Testis (tissue), 3 donors: ENCODE measurements around the gene CRYM. TPM values are rescaled to one million over a fixed set of nuclear protein-coding genes. Genes with fewer than 3 reads are reported as not detected.
"Not testable (repeated sequence)": the region's sequence is repeated elsewhere in the genome, so short reads cannot be mapped to it uniquely, and the experiment has no call there.

ENCODE experiments used
- DNase-seq: peaks from one replicate; pipeline ENCODE4 v3.0.0-alpha.2; 2019
- H3K27ac ChIP-seq, 2 donors: fragments of 200-600 bp; sonication (generic); one replicate each; pipeline ENCODE4 v1.5.1; 2019
- H3K27me3 ChIP-seq: fragments of 200-600 bp; sonication (generic); one replicate; pipeline ENCODE4 v1.5.1; 2019
- H3K36me3 ChIP-seq: fragments of 200-600 bp; sonication (generic); one replicate; pipeline ENCODE4 v1.5.1; 2017; ENCODE audit warnings: low read depth; ENCODE audit errors: missing control alignments
- H3K4me1 ChIP-seq: fragments of 200-600 bp; sonication (generic); one replicate; pipeline ENCODE4 v1.5.1; 2019
- H3K4me3 ChIP-seq, 2 donors: fragments of 200-600 bp; sonication (generic); one replicate each; pipeline ENCODE4 v1.5.1; 2017 to 2019
- H3K9me3 ChIP-seq: fragments of 200-600 bp; sonication (generic); one replicate; pipeline ENCODE4 v1.5.1; 2017
- CTCF ChIP-seq, 3 experiments: fragments of 450-650 bp in 2 of 3; fragments of 200-600 bp in 1 of 3; sonication (generic) in 1 of 3; IDR thresholded peaks; one replicate each; pipeline ENCODE4 v1.5.1; 2016 to 2019; ENCODE audit warnings: antibody characterized with exemption in 3 of 3, mild to moderate bottlenecking in 2 of 3, moderate library complexity in 1 of 3
- POLR2A ChIP-seq: fragments of 450-650 bp; IDR thresholded peaks from one replicate; pipeline ENCODE4 v1.6.1; 2017; ENCODE audit warnings: antibody characterized with exemption, mild to moderate bottlenecking, moderate library complexity
- WGBS, 2 donors: methylation state at CpG; one replicate each; pipeline ENCODE4 v1.1.5; 2018; 5-methylcytosine and 5-hydroxymethylcytosine counted together
- intact Hi-C: fragments of 100-400 bp; cut with DNase I; formaldehyde crosslinking; loops from one replicate; pipeline ENCODE4 v1.15.1; 2023; ENCODE audit warnings: low total_unique reads
- polyA plus RNA-seq: library from polyadenylated mRNA; stranded (reverse); fragments of 350-450 nt; fragmentation: Illumina TruSeq; extraction: RNeasy Lipid Tissue Mini Kit (QIAGEN cat#74804); gene quantifications from one replicate; pipeline ENCODE4 v1.2.3, GENCODE V29; 2014; ENCODE audit warnings: low read depth, low replicate concordance; ENCODE audit not compliant: insufficient read depth
- total RNA-seq, 2 donors: library from RNA; depleted of rRNA; stranded (reverse); fragments of >200 nt; gene quantifications; one replicate each; pipeline ENCODE4 v1.2.3, GENCODE V29; 2016

CRYM gene
- total and polyA plus RNA-seq, 3 donors from 2014 or later: 11.1 to 63.4 (median 14.6) TPM

- no peaks in the 10 kb centered on the region for H3K4me1 ChIP-seq
- intact Hi-C loops: no loop called here
- no peak overlapping the region for H3K27ac ChIP-seq
- H3K27me3 ChIP-seq: no peaks in the 10 kb centered on the region
- H3K4me3 ChIP-seq: no peak overlapping the region
- H3K36me3 ChIP-seq: no peaks in the 10 kb centered on the region
- no peak for DNase-seq
- WGBS, 2 donors: 92 to 93% methylated on average over 6 of the region's 6 CpGs
- TF ChIP-seq CTCF (IDR thresholded peaks at IDR 0.05) (no peak), POLR2A (no peak)
- H3K9me3 ChIP-seq: no peaks in the 10 kb centered on the region
Measured at GRCh38 chr16:21321736-21322135, 43.6 kb upstream of the CRYM start.

DNA sequence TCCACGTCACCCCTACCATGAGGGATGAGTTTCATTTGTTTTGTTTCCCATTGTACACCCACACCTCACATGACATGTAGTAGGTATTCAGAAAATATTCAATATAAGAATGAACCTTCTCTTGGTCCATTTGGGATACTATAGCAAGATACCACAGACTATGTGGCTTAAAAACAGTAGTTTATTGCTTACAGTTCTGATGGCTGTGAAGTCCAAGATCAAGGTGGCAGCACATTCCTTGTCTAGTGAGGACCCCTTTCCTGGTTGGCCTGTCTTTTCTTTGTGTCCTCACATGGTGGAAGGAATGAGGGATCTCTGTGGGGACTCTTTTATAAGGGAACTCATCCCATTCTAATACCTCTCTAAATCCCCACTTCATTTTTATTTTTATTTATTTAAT, 36.2 kb upstream of the CRYM start:
- intact Hi-C loops: no loop called here
- no peaks in the 10 kb centered on the region for H3K9me3 ChIP-seq
- no peak overlapping the region for H3K4me3 ChIP-seq
- no peaks in the 10 kb centered on the region for H3K36me3 ChIP-seq
- H3K27ac ChIP-seq: no peak overlapping the region
- WGBS, 2 donors: 73 to 96% methylated on average over 1 of the region's 1 CpG
- no peaks in the 10 kb centered on the region for H3K4me1 ChIP-seq
- TF ChIP-seq POLR2A (no peak), CTCF (IDR thresholded peaks at IDR 0.05) (no peak)
- H3K27me3 ChIP-seq: no peaks in the 10 kb centered on the region
- no peak for DNase-seq

DNA sequence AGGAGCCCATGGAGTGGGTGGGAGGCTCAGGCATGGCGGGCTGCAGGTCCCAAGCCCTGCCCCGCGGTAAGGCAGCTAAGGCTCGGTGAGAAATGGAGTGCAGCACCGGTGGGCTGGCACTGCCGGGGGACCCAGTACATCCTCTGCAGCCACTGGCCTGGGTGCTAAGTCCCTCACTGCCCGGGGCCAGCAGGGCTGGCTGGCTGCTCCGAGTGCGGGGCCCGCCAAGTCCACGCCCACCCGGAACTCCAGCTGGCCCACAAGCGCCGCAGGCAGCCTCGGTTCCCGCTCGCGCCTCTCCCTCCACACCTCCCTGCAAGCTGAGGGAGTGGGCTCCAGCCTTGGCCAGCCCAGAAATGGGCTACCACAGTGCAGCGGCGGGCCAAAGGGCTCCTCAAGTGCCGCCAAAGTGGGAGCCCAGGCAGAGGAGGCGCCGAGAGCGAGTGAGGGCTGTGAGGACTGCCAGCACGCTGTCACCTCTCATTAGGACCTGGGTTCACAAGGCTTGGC, 34.8 kb upstream of the CRYM start:
- H3K36me3 ChIP-seq, H3K4me1 ChIP-seq, intact Hi-C loops, H3K9me3 ChIP-seq, H3K27me3 ChIP-seq, H3K4me3 ChIP-seq, DNase-seq, H3K27ac ChIP-seq: not testable (repeated sequence)
- WGBS, 2 donors: 76% methylated on average over 25 of the region's 25 CpGs; no CpG with 5 or more reads in 1 of the 2 donors

DNA sequence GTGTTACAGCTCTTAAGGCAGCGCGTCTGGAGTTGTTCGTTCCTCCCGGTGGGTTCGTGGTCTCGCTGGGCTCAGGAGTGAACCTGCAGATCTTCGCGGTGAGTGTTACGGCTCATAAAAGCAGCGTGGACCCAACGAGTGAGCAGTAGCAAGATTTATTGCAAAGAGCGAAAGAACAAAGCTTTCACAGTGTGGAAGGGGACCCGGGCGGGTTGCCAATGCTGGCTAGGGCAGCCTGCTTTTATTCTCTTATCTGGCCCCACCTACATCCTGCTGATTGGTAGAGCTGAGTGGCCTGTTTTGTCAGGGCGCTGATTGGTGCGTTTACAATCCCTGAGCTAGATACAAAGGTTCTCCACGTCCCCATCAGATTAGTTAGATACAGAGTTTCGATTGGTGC, 34.0 kb upstream of the CRYM start:
- not testable (repeated sequence) for H3K36me3 ChIP-seq

DNA sequence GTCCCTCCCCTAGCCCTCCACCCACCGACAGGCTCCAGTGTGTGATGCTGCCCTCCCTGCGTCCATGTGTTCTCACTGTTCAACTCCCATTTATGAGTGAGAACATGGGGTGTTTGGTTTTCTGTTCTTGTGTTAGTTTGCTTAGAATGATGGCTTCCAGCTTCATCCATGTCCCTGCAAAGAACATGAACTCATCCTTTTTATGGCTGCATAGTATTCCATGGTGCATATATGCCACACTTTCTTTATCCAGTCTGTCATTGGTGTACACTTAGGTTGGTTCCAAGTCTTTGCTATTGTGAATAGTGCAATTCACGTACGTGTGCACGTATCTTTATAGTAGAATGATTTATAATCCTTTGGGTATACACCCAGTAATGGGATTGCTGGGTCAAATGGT, 28.6 kb upstream of the CRYM start:
- H3K27me3 ChIP-seq, H3K4me1 ChIP-seq, H3K4me3 ChIP-seq, DNase-seq, H3K36me3 ChIP-seq, H3K9me3 ChIP-seq, H3K27ac ChIP-seq: not testable (repeated sequence)
- WGBS, 2 donors: 92 to 97% methylated on average over 5 of the region's 5 CpGs
- intact Hi-C loops: loop anchor here (10.0 kb wide), 1 partner anchor 152 kb away; the partner anchor contains the start of genes DNAH3 and LDAF1

More for the DNA sequence above, 34.0 kb upstream of the CRYM start:
- peak; percentile 51 for DNase-seq
- intact Hi-C loops, H3K9me3 ChIP-seq, H3K27me3 ChIP-seq, H3K4me3 ChIP-seq, H3K4me1 ChIP-seq, H3K27ac ChIP-seq: not testable (repeated sequence)
- WGBS, 2 donors: 81 to 86% methylated on average over 18 of the region's 18 CpGs

DNA sequence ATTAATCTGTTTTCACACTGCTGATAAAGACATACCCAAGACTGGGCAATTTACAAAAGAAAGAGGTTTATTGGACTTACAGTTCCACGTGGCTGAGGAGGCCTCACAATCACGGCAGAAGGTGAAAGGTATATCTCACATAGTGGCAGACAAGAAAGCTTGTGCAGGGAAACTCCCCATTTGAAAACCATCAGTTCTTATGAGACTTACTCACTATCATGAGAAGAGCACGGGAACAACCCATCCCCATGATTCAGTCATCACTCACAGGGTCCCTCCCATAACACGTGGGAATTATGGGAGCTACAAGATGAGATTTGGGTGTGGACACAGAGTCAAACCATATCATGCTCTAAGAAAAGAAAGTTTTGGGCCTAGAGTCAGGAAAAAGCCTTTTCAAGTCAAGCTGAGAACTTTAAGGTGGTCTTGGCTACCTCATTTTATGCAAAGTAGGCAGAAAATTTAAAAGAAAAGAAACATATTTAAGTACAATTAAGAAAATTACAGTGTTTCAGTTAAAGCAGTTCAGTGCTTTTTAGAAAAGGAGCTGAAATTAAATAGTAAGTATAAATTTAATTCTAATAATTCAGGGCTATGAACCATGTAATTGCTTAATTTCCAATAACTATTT, 24.9 kb upstream of the CRYM start:
- TF ChIP-seq POLR2A (no peak), CTCF (IDR thresholded peaks at IDR 0.05) (no peak)
- 36 to 56% methylated on average over 4 of the region's 4 CpGs for WGBS, 2 donors
- Histone ChIP-seq H3K4me1 (peaks cover 4% of the 10 kb centered on the region), H3K4me3 (no peak overlapping the region), H3K36me3 (no peaks in the 10 kb centered on the region), H3K27ac (no peak overlapping the region), H3K27me3 (no peaks in the 10 kb centered on the region), H3K9me3 (no peaks in the 10 kb centered on the region)
- intact Hi-C loops: loop anchor here (10.0 kb wide), 1 partner anchor 148 kb away; the partner anchor contains the start of genes DNAH3 and LDAF1
- no peak for DNase-seq
